Left renal cortex interstitium (tissue), 4 donors: ENCODE measurements around the gene CEP192. TPM values are rescaled to one million over a fixed set of nuclear protein-coding genes. Genes with fewer than 3 reads are reported as not detected.
"Not testable (repeated sequence)": the region's sequence is repeated elsewhere in the genome, so short reads cannot be mapped to it uniquely, and the experiment has no call there.

ENCODE experiments used
- DNase-seq, 4 donors: peaks; one replicate each; pipeline ENCODE4 v3.0.0-alpha.2; 2013; ENCODE audit warnings: low read depth in 4 of 4, low spot score in 2 of 4, missing footprints in 1 of 4
- polyA plus RNA-seq, 4 donors: library from polyadenylated mRNA; unstranded; fragments of 120-200 nt; gene quantifications; one replicate each; pipeline ENCODE4 v1.2.1, GENCODE V29; 2013; ENCODE audit not compliant: insufficient read length in 4 of 4

CEP192 gene
- polyA plus RNA-seq, 4 donors: 34.7 to 46.0 (median 39.3) TPM

GRCh38 chr18:13022644-13023043, 31.5 kb downstream of the CEP192 start:
- DNase-seq: no peak

- DNase-seq: no peak
Observed at GRCh38 chr18:13025233-13025632, 34.1 kb downstream of the CEP192 start.

DNA sequence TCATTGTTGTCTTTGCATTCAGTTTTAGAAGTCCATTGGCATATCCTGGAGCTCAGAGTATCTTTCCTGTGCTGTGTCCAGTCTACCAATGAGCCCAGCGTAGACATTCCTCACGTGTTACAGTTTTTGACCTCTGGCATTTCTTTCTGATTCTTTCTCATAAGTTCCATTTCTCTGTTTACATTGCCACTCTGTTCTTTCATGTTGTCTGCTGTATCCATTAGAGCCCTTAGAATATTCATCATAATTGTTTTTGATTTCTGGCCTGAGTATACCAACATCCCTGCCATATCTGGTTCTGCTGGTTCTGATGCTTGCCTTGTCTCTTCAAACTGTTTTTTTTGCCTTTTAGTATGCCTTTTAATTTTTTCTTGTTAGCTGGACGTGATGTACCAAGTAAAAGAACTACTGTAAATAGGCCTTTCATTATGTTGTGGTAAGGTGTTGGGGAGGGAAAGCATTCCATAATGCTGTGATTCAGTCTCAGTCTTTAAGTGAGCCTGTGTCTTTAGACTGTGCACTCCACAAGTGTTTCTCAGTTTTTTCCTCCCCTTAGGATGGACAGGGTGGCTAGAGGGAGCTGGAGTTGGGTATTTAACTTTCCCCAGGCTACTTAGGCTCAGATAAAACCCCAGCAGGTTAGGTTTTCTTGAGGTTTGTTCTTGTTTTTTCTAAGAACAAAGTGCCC, 35.6 kb downstream of the CEP192 start:
- DNase-seq: no peak

GRCh38 chr18:13028869-13029268, 37.7 kb downstream of the CEP192 start:
- DNase-seq: no peak

GRCh38 chr18:13032173-13032572, 41.0 kb downstream of the CEP192 start:
- DNase-seq: no peak

GRCh38 chr18:13035249-13035914, 44.2 kb downstream of the CEP192 start:
- DNase-seq: no peak

- DNase-seq: no peak
Observed at GRCh38 chr18:13036622-13037320, 45.6 kb downstream of the CEP192 start.

DNA sequence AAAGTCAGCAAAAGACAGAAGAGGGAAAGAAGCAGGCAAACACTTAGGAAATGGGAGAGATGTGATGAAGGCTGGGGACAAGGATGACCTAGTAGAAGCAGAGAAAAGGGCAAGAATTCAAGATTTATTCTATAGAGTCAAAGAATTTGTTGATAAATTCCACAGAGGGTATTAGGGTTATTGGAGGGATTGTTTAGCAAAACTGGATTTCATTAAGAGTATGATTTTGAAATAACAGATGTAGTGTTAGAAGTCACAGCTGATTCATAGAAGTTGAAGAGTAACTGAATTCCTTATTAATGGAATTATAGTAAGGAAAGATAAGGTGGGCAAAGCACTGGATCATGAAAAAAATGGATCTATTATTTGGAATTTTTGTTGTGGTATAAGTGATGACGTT, 48.6 kb downstream of the CEP192 start:
- DNase-seq: no peak

DNA sequence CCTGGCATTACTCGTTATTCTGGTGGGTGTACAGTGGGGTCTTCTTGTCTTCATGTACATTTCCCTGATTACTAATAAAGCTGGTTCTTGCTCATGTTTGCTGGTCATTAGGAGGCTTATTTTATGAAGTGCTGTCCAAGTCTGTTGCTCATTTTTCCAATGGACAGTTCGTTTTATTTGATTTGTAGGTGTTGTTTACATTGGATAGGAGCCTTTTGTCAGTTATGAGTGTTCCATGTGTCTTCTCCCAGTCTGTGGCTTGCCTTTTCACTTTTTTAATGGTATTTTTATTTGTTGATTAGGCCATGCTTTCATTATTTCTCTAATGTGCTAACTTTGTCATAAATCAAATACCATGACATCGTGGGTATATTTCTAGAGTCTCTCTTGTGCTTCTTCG, 51.9 kb downstream of the CEP192 start:
- DNase-seq: no peak

DNA sequence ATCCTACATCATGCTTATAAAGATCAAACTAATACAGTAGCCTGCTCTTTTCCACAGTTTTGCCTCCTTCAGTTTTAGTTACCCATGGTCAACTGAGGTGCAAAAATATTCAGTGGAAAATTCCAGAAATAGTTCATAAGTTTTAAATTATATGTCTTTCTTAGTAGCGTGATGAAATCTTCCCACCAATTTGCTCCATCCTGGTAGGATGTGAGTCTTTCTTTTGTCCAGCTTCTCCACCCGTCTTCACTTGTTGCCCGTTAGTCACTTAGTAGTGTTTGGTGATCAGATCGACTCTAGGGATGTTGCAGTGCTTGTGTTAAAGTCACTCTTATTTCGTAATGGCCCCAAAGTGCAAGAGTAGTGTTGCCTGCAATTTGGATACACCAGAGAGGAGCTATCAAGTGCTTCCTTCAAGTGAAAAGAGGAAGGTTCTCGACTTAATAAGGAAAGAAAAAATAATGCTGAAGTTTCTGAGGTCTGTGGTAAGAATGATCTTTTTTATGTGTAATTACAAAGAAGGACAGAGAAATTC, 57.0 kb downstream of the CEP192 start:
- DNase-seq: no peak

DNA sequence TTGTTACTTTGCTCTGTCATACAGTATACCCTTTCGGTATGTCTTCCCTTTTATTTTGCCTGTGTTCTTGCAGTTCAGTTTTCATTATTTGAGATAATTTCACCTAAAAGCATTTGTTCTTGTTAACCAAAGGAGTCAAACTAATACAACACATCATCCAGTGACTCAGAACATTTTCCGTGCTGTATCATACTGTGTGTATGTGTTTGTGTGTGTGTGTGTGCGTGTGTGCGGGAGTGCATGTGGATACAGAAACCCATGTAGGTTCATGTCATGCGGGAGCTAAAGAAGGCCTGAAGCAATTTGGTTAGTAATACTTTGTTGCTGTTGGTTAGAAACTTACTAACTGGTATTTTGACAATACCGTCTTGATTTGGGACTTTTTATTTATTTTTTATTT, 60.0 kb downstream of the CEP192 start:
- DNase-seq: no peak

DNA sequence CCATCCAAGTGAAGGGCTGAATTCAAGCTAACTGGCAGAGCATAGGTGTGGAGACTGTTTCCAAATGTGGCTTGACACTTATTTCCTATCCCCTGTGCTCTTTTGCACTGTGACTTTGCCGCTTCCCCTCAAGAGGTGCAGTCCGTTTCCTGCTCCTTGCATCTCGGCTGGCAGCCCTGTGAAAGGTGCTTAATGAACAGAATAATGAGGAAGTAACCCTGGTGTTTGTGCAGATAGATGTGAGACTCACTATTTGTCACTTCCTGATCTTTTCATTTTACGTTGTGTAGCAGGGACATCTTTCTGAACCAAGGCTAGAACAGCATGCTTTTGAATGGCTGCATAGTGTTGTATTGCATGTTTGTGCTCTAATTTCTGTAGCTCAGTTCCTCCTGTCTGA, 60.8 kb downstream of the CEP192 start:
- DNase-seq: no peak

GRCh38 chr18:13054336-13054735, 63.2 kb downstream of the CEP192 start:
- DNase-seq: no peak

DNA sequence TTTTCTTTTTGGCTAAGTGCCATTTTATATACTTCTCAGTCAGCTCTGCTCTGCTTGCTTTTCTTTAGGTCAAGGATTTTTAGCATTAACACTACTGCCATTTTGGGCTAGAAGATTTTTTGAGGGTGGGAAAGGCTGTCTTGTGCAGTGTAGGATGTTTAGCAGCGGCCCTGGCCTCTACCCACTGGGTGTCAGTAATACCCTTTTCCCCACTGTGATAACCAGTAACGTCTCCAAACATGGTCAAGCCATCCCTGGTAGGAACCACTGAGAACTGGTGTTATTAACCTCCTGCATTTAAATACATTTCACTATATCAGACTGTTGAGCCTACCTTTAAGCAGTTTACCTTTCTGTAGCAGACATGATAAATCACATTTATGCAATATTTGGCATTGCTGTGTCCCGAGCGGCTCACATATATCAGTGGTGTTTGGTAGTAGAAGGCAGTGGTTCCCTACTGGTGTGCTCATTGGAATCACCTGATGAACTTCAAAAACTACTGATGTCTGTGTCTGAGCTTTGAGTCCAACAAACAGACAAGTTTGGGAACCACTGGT, 70.5 kb downstream of the CEP192 start:
- no peak for DNase-seq

DNA sequence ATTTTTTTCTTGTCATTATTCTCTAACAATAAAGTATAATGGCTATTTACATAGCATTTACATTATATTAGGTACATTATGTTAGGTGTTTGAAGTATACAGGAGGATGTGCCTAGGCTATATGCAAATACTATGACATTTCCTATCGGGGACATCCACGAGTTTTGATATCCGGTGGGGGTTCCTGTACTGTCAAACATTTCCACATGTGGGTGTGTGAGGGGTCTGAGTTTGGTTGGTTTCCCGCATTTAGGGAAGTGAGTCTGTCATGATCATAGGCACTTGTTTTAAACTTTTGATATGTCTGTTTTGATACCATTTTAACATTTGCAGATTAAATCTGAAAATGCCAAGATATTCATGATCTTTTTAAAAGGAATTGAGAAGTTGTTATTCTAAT, 76.0 kb downstream of the CEP192 start:
- DNase-seq: no peak

DNA sequence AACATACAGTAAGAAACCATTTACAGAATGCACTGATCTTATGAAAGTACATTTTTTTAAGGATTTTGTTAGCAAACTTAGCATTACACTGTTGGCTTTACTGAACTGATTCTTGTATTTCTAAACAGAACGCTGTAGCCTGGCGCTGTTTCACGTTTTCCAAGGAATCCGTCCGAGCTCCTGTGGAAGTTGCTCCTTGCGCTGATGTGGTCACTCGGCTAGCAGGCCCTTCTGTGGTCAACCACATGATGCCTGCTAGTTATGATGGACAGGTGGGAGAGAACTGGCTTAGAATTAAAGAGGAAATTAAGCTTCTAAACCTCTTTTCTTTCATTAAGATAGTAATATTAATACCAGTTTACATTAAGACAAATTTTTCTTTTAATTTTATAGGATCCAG, 76.8 kb downstream of the CEP192 start:
- no peak for DNase-seq

GRCh38 chr18:13070460-13070859, 79.3 kb downstream of the CEP192 start:
- DNase-seq: no peak

DNA sequence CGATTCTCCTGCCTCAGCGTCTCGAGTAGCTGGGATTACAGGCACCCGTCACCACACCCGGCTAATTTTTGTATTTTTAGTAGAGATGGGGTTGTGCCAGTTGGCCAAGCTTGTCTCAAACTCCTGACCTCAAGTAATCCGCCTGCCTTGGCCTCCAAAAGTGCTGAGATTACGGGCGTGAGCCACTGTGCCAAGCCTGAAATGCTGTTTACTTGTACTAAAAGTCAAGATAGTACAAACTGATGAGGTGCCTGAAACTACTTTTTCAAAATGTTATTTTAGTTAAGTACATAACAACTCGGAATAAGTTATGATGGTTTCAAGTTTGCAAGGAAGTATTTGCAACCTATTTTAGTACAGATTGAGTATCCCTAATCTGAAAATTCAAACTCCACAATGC, 85.7 kb downstream of the CEP192 start:
- DNase-seq: no peak

GRCh38 chr18:13077473-13077872, 86.3 kb downstream of the CEP192 start:
- DNase-seq: no peak

DNA sequence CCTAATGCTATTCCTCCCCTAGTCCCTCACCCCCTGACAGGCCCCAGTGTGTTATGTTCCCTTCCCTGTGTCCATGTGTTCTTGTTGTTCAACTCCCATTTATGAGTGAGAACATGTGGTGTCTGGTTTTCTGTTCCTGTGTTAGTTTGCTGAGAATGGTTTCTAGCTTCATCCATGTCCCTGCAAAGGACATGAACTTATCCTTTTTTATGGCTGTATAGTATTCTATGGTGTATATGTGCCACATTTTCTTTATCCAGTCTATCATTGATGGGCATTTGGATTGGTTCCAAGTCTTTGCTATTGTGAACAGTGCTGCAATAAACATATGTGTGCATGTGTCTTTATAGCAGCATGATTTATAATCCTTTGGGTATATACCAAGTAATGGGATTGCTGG, 86.9 kb downstream of the CEP192 start:
- not testable (repeated sequence) for DNase-seq

- DNase-seq: no peak
Observed at GRCh38 chr18:13086906-13087305, 95.7 kb downstream of the CEP192 start.
